AG10803 (cell line): ENCODE measurements around the gene ADRA2B.

Experiments
- DNase-seq: peaks from one replicate; pipeline ENCODE4 v3.0.0; 2010; ENCODE audit warnings: low read depth
- H3K4me3 ChIP-seq: 2 replicates; pipeline ENCODE4 v1.5.1; 2011; ENCODE audit warnings: mild to moderate bottlenecking, low read length, control low read depth
- CTCF ChIP-seq: conservative IDR thresholded peaks from 2 replicates; pipeline ENCODE4 v1.5.1; 2011; ENCODE audit warnings: mild to moderate bottlenecking, low read length, control low read depth, inconsistent platforms

ADRA2B gene

GRCh38 chr2:96105994-96106715 lies 10.2 kb downstream of the ADRA2B start:
- DNase-seq: no peak
- H3K4me3 ChIP-seq: no peak overlapping the region
- no peak for TF ChIP-seq CTCF

GRCh38 chr2:96105152-96105915 lies 11.0 kb downstream of the ADRA2B start:
- no peak overlapping the region for H3K4me3 ChIP-seq
- no peak for DNase-seq
- no peak for TF ChIP-seq CTCF

GRCh38 chr2:96104487-96104861 lies 11.9 kb downstream of the ADRA2B start:
- DNase-seq: no peak
- TF ChIP-seq CTCF: no peak
- no peak overlapping the region for H3K4me3 ChIP-seq

GRCh38 chr2:96103761-96104486 lies 12.4 kb downstream of the ADRA2B start:
- TF ChIP-seq CTCF: no peak
- no peak overlapping the region for H3K4me3 ChIP-seq
- DNase-seq: no peak

GRCh38 chr2:96103187-96103601 lies 13.2 kb downstream of the ADRA2B start:
- DNase-seq: no peak
- TF ChIP-seq CTCF: no peak
- no peak overlapping the region for H3K4me3 ChIP-seq

GRCh38 chr2:96102596-96103186 lies 13.7 kb downstream of the ADRA2B start:
- H3K4me3 ChIP-seq: no peak overlapping the region
- no peak for TF ChIP-seq CTCF
- DNase-seq: no peak
